HG02938 (cell line): ENCODE results near the gene DOP1A.

Source experiments
- ATAC-seq: cut with Tn5 transposase; IDR thresholded peaks from one replicate; pipeline ENCODE4 v1.9.1; 2021; ENCODE audit warnings: mild to moderate bottlenecking, moderate library complexity; ENCODE audit not compliant: unreplicated experiment

The DOP1A gene

DNA sequence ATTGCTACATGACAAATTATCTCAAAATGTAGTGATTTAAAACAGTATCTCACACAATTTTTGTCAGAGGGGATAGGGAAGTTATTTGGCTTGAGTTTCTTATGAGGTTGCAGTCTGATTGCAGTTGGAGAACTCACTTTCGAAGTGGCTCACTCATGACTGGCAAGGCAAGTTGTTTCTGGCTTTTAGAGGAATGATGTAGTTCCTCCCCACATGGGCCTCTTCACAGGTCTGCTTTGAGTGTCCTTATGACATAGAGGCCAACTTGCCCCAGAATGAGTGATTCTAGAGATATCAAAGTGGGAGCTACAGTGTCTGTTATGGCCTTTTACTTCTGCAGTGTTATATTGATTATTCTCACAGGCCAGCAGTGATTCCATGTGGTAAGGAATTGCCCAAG is 6.1 kb downstream of the DOP1A start:
- no peak for ATAC-seq

DNA sequence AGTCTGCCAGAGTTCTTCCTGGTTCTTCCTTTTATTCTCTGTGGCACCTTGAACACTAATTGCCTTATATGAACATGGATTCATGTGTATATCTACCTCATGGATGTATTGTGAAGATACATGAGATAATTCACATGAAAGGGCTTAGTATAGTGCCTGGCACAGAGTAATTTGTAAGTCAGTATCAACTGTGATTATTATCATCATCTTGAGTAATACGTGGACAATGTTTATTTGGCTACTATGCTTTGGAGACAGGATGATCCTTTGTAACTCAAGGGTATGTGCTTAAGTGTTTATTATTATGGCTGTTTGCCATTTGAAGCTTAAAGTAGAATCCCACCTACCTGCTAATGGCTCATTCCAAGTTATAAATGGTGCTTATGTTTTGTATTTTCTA is 16.0 kb downstream of the DOP1A start:
- ATAC-seq, result no peak

DNA sequence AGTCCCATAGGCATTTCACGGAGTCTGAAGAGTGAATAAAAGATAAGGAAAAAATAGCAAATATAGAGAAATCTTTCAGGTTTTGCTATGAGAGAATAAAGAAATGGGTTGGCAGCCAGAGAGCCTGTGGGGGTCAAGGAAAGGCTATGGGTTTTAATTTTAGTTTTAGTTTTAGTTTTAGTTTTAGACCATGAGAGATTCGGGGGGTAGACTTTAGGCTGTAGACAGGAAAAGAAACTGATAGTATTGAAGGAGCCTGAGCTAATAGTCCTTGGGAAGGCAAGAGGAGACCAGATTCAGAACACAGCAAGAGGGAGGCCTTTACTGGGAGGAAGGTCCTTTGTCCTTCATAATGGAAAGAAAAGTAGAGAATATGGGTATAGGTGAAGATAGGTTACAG is 19.3 kb downstream of the DOP1A start:
- peak; percentile 100 for ATAC-seq

DNA sequence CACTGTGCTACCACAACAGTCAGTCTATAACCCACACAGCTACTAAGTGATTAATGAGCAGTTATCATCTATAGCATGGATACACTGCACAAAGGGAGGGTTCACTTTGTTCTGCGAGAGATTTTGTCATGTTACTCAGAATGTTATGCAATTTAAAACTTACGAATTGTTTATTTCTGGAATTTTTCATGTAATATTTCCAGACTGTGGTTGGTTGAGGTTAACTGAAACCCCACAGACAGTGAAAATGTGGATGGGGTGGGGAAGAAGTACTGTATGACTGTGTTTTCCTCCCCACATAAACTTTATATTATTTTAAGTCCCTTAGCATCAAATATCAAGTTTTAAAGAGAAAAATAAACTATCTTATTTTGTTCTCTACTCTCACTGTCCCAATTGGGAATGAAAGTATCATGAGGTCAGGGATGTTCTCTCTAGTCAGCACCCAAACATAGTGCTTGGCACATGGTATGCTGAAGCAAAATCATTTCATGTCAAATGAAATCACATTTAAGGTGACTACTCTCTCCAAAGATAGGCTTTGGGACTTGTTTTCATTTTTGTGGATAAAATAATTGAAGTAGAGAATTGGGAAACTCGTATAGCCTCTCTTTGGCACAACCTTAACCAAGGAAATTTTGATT is 25.4 kb downstream of the DOP1A start:
- ATAC-seq, result no peak

DNA sequence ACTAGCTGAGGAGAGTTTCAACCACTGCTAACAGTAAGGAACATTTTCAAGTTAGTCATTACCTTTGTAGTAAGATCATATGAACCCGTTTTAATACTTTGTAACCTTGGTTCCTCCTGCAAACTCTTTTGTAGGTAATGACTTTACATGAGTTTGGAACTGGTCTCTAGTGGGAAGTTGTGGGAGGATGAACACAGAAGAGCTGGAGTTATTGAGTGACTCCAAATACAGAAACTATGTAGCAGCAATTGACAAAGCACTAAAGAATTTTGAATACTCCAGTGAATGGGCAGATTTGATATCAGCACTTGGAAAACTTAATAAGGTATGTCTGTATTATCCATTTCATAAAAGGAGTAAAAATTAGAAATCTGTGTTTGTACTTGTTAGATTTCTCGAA is 29.3 kb downstream of the DOP1A start:
- ATAC-seq, result no peak

DNA sequence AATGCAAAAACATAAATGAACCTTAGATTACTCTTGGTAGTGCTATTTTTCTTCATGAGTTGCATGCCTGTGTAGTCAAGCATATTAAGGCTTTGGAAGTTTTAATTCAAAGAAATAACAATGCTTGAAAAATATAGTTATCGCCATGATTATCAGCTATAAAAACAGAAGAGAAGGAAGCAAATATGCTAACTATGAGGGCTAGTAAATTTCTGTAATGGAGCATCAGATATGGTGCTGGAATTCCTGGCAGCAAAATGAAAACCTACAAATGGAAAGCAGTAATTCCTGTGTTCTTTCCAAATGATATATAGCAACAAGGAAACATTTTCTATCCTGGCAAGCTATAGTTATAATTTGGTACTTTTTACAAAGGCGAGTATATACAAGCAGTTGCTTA is 29.7 kb downstream of the DOP1A start:
- ATAC-seq, result no peak

DNA sequence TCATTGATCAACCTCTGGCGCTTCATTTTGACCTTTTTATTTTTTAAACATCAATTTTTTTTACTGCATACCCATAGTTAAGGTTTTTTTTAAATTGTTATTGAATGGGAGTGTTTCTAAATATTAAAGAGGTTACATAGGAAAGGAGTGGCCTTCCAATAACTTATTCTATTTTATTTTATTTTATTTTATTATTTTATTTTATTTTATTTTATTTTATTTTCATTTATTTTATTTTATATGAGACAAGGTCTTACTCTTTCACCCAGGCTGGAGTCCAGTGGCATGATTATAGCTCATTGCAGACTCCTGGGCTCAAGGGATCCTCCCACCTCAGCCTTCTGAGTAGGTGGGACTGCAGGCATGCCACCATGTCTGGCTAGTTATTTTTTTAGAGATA is 30.2 kb downstream of the DOP1A start:
- no peak for ATAC-seq

DNA sequence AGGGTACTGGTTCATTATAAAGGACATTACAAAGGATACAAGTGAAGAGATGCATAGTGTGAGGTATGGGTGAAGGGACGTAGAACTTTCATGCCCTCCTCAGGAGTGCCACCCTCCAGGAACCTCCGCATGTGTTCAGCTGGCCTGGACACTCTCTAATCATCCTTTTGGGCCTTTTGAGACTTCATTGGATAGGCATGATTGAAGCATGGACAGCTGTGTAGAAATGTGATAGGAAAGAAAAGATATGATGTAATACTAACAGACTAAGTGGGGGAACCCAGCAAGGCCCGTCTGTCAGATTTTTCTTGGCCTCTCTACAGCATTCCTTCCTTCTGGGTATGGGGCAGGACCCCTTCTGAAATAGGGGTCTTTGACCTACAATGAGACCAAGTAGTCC is 31.1 kb downstream of the DOP1A start:
- no peak for ATAC-seq

DNA sequence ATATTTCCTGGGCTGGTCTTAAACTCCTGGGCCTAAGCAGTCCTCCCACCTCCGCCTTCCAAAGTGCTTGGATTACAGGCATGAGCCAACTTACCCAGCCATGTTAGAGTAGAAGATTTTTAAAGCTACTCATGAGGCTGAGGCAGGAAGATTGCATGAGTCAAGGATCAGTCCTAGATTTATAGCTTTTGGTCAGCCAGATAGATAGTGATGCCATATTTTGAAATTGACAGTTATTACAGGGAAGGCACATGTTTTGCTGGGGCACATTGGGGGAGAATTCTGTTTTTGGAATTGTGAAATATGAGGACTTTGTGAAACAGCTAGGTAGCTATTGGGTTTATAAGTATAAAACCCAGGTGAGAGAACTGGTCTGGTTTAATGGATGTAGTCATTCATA is 40.9 kb downstream of the DOP1A start:
- no peak for ATAC-seq

DNA sequence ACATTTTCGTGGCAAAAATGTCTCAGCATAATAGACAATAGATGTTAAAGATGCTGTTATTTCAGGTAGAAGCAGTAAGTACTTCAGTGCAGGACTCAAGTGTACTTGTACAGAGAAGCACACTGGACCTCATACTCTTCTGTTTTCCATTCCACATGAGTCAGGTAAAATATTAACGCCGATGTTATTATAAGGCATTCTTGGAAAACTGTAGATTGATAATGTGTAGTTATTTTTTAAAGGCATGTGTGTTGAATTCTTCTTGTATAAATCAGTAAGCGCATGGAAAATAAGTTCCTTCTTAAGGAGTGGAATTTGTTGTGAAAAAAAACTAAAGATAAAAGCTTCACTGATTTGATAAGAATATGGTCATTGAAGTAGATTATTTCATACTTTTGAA is 45.8 kb downstream of the DOP1A start:
- ATAC-seq, result no peak

DNA sequence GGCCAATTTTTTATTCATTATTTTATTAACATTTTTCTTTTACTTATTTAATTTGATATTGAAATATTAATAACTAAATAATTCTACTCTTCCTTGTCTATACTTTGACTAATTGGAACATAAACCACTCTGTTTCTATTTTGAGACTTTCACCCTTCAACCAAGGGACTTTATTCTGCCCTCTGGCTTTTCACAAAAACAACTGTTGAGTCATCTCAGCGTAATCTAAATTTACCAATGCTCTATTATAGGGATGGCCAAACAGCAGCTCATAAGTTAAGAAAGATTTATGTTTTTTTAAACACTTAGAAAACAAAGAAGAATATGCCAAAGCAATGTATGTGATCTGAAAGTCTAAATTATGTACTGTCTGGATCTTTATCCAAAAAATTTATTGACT is 46.7 kb downstream of the DOP1A start:
- ATAC-seq, result no peak

DNA sequence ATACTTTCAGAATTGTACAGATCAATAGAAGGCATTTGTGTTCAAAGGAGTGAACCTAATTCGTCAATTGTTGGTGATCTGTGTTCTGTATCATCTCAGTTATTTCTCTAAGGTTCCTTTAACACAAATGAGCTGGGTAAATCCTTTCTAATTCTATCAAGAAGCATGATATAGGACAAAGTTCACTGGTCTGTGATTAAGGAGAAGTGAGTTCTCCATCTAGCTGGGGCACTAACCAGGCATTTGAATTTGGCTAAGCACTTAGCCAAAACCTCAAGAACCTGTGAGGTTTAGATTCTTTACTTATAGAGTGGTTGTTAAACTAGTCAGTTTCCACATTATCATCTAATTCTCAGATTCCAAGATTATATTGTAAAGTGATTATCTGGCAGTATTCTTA is 50.3 kb downstream of the DOP1A start:
- ATAC-seq, result no peak

DNA sequence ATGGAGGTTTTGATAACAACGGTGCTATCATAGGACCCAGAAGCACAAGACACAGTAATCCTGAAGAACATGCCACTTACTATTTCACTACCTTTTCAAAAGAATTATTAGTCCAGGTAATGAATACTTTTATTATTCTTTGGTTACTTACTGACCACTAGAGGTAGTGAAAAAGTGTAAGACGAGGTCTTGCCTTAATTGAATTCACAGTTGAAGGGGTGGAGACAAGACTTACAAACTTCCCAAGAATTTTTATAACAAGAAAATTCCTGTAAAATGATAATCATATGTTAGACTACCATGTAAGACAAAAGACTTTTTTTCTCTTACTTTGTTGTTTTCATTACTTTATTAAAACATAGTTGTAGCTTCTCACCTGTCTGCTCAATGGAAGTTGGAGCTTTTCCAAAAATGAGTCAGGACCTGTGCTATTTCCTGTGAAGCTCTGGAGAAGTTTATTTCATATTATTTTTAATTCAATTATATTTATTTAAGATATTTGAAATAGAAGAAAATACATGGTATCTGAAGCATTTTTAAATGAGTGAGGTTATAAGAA is 52.4 kb downstream of the DOP1A start:
- no peak for ATAC-seq

DNA sequence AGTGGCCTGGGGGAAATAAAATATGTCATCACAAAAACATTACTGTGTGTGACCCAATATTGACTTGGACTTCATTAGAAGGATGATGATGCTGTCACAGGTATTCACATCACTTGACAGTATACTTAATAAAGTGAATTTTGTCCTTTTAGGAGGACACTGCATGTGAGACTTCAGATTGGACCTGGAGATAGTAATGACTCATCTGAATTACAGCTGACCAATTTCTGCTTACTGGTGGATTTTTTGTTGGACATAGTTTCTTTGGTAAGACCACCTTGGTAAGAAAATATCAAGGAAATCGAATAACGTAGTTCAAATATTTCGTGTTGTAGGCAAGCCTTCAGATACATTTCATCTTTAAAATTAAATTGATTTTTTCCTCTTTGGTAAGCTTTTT is 57.1 kb downstream of the DOP1A start:
- ATAC-seq, result no peak

DNA sequence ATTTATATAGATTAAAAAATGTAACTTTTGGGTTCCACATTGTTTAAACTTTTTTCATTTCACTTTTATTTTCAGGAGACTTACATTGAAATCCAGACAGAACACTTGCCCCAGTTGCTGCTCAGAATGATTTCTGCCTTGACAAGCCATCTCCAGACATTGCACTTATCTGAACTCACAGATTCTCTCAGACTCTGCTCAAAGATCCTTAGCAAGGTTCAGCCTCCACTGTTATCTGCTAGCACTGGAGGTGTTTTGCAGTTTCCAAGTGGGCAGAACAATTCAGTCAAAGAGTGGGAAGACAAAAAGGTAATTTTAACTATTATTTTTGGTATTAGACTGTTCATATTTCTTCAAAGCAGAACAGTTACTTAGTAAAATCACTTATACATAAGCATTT is 58.0 kb downstream of the DOP1A start:
- ATAC-seq, result no peak

DNA sequence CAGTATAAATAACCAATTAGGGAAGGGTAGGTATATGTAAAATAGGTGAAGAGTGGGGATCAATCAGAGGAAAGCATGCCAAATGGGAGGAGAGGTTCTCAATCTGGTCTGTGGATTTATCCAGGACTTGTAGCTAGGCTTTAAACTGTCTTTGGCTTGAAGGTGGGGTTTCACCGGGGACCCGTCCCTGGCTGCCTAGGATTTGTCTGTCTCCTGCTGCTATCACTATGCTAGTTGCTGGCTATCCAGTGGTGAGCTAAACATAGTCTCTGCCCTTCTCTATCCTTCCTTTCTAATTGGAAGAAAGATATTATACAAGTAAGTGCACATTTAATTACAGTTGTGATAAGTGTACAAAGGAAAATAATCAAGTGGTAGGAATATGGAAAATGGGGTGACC is 58.8 kb downstream of the DOP1A start:
- no peak for ATAC-seq

DNA sequence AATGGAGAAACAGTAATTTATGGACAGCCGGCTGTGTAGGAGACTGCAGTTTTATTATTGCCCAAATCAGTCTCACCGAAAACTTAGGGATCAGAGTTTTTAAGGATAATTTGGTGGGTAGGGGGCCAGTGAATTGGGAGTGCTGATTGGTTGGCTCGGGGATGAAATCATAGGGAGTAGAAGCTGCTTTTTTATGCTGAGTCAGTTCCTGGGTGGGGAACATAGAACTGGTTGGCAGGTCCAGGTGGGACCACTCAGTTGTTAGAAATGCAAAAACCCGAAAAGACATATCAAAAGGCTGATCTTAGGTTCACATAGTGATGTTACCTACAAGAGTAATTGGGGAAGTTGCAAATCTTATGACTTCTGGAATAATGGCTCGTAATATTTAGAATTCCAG is 59.3 kb downstream of the DOP1A start:
- ATAC-seq, result no peak

DNA sequence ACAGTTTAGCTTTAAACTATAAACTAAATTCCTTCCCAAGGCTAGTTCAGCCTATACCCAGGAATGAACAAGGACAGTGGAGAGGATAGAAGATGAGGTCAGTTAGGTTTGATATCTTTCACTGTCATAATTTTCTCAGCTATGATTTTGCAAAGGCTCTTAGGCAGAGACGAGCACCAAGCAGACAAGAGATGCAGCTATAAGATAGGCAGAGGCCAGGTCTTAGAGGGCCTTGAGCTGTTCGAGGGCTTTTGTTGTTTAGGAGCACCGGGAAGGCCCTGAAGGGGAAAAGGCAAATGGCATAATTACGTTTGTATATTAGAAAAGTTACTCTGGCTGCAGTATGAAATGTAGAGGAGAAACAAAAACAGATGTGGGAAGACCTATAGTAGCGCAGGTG is 59.8 kb downstream of the DOP1A start:
- no peak for ATAC-seq

DNA sequence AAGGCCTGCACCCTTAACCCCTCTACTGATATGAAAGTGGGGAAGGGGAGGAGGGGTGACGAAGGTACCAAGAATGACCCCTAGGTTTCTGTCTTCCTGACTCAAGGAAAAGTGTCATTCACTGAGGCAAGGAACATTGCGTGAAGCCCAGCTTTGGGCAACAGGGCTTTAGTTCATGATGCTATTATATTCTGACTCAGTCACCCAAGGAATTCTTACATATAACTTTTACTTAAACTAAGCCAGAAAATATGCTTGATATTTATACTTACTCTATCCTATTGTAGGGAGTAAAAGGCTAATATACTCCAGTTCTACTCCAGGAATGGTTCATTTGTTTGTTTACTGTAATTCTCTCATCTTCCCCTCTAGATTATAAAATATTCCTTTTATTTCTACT is 60.5 kb downstream of the DOP1A start:
- no peak for ATAC-seq

DNA sequence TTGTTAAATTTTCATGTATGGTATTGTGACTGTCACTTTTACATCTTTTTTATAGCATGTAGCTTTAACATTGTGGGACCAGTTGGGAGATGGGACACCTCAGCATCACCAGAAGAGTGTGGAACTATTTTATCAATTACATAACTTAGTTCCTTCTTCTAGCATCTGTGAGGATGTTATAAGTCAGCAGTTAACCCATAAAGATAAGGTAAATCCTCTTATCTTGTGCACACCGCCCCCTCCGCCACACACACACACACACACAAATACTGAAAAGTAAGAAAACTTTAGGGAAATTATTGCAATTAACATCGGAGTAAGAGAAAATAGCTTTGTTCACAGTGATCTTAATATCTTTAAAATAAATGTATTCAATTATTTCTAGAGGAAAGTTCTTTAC is 64.7 kb downstream of the DOP1A start:
- ATAC-seq, result no peak

DNA sequence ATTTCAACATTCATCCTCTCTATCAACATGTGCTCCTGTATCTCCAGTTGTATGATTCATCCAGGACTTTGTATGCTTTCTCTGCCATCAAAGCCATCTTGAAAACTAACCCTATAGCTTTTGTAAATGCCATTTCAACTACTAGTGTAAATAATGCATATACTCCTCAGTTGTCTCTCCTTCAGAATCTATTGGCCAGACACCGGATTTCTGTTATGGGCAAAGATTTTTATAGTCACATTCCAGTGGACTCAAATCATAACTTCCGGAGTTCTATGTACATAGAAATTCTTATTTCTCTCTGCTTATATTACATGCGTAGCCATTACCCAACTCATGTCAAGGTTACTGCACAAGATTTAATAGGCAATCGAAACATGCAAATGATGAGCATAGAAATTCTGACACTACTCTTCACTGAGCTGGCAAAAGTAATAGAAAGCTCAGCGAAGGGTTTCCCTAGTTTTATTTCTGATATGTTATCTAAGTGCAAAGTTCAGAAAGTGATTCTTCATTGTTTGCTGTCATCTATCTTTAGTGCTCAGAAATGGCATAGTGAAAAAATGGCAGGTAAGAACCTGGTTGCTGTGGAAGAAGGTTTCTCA is 70.7 kb downstream of the DOP1A start:
- ATAC-seq, result no peak

DNA sequence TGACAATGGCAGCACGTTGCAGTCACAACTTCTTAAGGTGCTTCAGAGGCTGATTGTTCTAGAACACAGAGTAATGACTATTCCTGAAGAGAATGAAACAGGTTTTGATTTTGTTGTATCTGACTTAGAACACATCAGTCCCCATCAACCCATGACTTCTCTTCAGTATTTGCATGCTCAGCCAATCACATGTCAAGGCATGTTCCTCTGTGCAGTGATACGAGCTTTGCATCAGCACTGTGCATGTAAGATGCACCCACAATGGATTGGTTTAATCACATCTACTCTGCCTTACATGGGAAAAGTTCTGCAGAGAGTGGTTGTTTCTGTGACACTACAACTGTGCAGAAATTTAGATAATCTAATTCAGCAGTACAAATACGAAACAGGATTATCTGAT is 71.3 kb downstream of the DOP1A start:
- no peak for ATAC-seq

DNA sequence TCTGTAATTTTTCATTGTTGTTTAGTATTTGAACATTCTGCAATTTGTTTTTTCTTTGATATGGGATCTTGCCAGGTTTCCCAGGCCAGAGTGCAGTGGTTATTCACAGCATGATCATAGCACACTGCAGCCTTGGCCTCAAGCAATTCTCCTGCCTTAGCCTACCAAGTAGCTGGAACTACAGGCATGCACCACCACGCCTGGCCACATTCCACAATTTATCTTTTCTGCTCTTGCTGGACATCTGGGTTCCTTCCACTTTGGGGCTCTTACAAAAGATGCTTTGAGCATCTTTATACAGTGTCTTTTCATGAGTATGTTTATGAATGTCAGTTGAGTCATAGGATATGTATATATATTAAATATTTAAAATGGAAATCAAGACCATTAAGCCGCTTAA is 83.6 kb downstream of the DOP1A start:
- no peak for ATAC-seq
